Calu3 (cell line): ENCODE results near the gene TRIM44. TPM values are rescaled to one million over a fixed set of nuclear protein-coding genes. Genes with fewer than 3 reads are reported as not detected.
A peak's percentile ranks its signal among the peaks of the same experiment; 100 is the strongest.

Source experiments
- Bru-seq: library from RNA; stranded (reverse); fragments of 400-500 nt; gene quantifications from one replicate; lab custom pipeline; 2021; lab: Mats Ljungman, UMichigan
- BruChase-seq, 2 experiments: library from RNA; stranded (reverse); fragments of 400-500 nt; gene quantifications; one replicate each; lab custom pipeline; 2021; lab: Mats Ljungman, UMichigan
- BruUV-seq: library from RNA; stranded (reverse); fragments of 400-500 nt; replicated peaks from 2 replicates; lab custom pipeline; 2021; lab: Mats Ljungman, UMichigan
- CTCF ChIA-PET: fragments of 300-600 bp; sonication (Branson Sonifier 250); formaldehyde crosslinking; loops from one replicate; lab custom pipeline; 2022; ENCODE audit warnings: antibody characterized with exemption; lab: Charles Lee
- DNase-seq: peaks from one replicate; pipeline ENCODE4 v3.0.0; 2022
- H3K27ac Mint-ChIP-seq: one replicate; pipeline ENCODE4 v1.8.0; 2022; ENCODE audit warnings: mixed read lengths; ENCODE audit not compliant: unreplicated experiment
- H3K27me3 Mint-ChIP-seq: one replicate; pipeline ENCODE4 v1.8.0; 2022; ENCODE audit warnings: mixed read lengths; ENCODE audit not compliant: unreplicated experiment
- H3K36me3 Mint-ChIP-seq: one replicate; pipeline ENCODE4 v1.8.0; 2022; ENCODE audit warnings: mild to moderate bottlenecking, moderate library complexity, mixed read lengths; ENCODE audit not compliant: insufficient read depth, unreplicated experiment
- H3K4me1 Mint-ChIP-seq: one replicate; pipeline ENCODE4 v1.8.0; 2022; ENCODE audit warnings: mild to moderate bottlenecking, low read depth, mixed read lengths; ENCODE audit not compliant: unreplicated experiment
- H3K4me3 Mint-ChIP-seq: one replicate; pipeline ENCODE4 v1.8.0; 2022; ENCODE audit warnings: mild to moderate bottlenecking, low read depth, moderate library complexity, mixed read lengths; ENCODE audit not compliant: unreplicated experiment
- H3K9me3 Mint-ChIP-seq: one replicate; pipeline ENCODE4 v1.8.0; 2022; ENCODE audit warnings: low read depth, mixed read lengths; ENCODE audit not compliant: unreplicated experiment
- intact Hi-C: fragments of 100-400 bp; cut with micrococcal nuclease; formaldehyde crosslinking; loops from one replicate; pipeline ENCODE4 v1.10.0; 2022; ENCODE audit not compliant: unreplicated experiment
- long read RNA-seq: library from polyadenylated mRNA; stranded (forward); transcript quantifications from one replicate; pipeline ENCODE4 v2.0.0, GENCODE V29; 2022
- total RNA-seq: library from RNA; stranded (reverse); gene quantifications from 2 replicates; pipeline ENCODE4 v1.2.3, GENCODE V29; 2022
- TF ChIP-seq, protein P1 (sequence below): fragments of 200-600 bp; IDR thresholded peaks from one replicate; pipeline ENCODE4 v1.8.0; 2022; ENCODE audit warnings: antibody characterized with exemption; ENCODE audit not compliant: unreplicated experiment

The TRIM44 gene, protein sequence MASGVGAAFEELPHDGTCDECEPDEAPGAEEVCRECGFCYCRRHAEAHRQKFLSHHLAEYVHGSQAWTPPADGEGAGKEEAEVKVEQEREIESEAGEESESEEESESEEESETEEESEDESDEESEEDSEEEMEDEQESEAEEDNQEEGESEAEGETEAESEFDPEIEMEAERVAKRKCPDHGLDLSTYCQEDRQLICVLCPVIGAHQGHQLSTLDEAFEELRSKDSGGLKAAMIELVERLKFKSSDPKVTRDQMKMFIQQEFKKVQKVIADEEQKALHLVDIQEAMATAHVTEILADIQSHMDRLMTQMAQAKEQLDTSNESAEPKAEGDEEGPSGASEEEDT
- total RNA-seq (71.3 and 78.2 TPM in 2 replicates), Bru-seq, nascent RNA (percentile 91 among the genes with signal in this experiment), BruChase-seq, experiment 1, labeled RNA remaining after a 6-hour chase (percentile 82 among the genes with signal in this experiment), BruChase-seq, experiment 2, labeled RNA remaining after a 2-hour chase (percentile 78 among the genes with signal in this experiment)
- long read RNA-seq, full-length matches to known transcripts = 115 of 149 reads
- long read RNA-seq, partial matches to known transcripts = 17 of 149 reads
- long read RNA-seq, other reads (novel, unspliced or antisense) = 17 of 149 reads

DNA sequence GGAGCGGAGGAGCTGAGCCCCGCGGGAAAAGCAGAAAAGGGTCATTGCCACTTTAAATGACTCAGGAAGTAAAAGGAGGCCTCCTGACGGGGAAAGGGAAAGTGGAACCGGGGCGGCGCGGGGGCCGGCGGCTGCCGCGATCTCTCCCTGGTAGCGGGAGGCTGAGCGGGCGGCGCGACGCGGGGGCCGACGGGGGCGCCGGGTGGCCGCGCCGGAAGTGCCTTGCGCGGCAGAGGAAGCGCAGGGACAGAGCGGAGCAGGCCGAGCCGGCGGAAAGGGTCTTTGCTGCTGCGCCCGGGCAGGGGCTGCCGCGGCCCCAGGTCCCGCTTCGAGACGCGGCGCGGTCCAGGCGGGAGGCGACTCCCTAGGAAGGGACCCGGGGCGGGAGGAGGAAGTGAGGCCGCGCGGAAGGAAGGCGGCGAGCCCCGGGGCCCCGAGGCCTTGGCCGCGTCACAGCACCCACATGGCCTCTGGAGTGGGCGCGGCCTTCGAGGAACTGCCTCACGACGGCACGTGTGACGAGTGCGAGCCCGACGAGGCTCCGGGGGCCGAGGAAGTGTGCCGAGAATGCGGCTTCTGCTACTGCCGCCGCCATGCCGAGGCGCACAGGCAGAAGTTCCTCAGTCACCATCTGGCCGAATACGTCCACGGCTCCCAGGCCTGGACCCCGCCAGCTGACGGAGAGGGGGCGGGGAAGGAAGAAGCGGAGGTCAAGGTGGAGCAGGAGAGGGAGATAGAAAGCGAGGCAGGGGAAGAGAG lies at the start of gene TRIM44:
TSS of gene TRIM44 (plus strand) at position 127 of the 759 bp plus-strand sequence. CDS start at position 464, 337 bp downstream.
- CTCF ChIA-PET = interaction anchor here (0.7 kb wide), 1 partner anchor 159 kb away, joined by 3 read pairs; no protein-coding TSS in a partner anchor
- Mint-ChIP-seq H3K36me3 (peaks cover 30% of the 10 kb centered on the region), H3K27me3 (peaks cover 5% of the 10 kb centered on the region), H3K9me3 (peaks cover 17% of the 10 kb centered on the region), H3K27ac (peak within 1 kb of the TSS; percentile 97), H3K4me1 (peaks cover 24% of the 10 kb centered on the region), H3K4me3 (peak within 1 kb of the TSS; percentile 92)
- TF ChIP-seq, protein P1, sequence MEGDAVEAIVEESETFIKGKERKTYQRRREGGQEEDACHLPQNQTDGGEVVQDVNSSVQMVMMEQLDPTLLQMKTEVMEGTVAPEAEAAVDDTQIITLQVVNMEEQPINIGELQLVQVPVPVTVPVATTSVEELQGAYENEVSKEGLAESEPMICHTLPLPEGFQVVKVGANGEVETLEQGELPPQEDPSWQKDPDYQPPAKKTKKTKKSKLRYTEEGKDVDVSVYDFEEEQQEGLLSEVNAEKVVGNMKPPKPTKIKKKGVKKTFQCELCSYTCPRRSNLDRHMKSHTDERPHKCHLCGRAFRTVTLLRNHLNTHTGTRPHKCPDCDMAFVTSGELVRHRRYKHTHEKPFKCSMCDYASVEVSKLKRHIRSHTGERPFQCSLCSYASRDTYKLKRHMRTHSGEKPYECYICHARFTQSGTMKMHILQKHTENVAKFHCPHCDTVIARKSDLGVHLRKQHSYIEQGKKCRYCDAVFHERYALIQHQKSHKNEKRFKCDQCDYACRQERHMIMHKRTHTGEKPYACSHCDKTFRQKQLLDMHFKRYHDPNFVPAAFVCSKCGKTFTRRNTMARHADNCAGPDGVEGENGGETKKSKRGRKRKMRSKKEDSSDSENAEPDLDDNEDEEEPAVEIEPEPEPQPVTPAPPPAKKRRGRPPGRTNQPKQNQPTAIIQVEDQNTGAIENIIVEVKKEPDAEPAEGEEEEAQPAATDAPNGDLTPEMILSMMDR = no peak
- BruUV-seq = no TSS peak
- DNase-seq = peak; percentile 83
- intact Hi-C loops = loop anchor here (5.0 kb wide), 1 partner anchor 46 kb away; the partner anchor contains the start of gene FJX1

DNA sequence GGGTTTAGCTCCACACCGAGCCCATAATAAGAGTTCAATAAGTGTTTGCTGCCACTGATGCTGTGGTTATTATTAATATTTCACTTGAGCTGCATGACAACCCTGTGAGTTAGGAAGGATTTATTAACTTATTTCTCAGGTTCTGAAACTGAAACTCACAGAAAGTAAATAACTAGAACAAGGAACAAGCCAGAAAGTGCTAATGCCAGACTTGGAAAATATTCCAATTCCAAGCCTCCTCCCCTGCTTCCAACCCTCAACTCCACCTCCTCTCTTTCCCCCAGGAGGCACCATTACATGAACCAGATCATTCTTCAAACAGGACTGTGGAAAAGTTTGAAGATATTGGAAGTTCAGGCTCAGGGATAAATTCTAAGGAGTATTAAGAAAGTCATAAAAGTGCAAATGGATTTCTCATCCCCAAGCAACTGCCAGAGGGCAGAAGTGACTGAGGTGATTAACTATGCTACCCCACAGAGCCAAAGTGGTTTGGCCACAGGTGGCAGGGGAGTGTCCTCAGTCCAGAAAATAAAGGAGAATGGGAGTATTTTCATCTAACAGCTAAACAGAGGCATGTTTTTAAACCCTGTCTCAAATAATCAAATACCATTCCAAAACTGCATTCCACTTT lies 47.5 kb upstream of the TRIM44 start:
- Mint-ChIP-seq H3K27ac (no peak overlapping the region), H3K36me3 (peaks cover 22% of the 10 kb centered on the region), H3K9me3 (no peaks in the 10 kb centered on the region), H3K27me3 (peaks cover 46% of the 10 kb centered on the region), H3K4me3 (no peak overlapping the region), H3K4me1 (peaks cover 27% of the 10 kb centered on the region)
- CTCF ChIA-PET = interaction anchor here (0.7 to 2.9 kb wide), 3 partner anchors 47 to 644 kb away, joined by 3 to 16 read pairs (median 7); no protein-coding TSS in a partner anchor
- intact Hi-C loops = loop anchor here (1.0 to 5.0 kb wide), 3 partner anchors 47 to 517 kb away; partner anchors contain the start of gene TRIM44
- TF ChIP-seq, protein P1 = no peak
- no TSS peak for BruUV-seq
- DNase-seq = peak; percentile 8

DNA sequence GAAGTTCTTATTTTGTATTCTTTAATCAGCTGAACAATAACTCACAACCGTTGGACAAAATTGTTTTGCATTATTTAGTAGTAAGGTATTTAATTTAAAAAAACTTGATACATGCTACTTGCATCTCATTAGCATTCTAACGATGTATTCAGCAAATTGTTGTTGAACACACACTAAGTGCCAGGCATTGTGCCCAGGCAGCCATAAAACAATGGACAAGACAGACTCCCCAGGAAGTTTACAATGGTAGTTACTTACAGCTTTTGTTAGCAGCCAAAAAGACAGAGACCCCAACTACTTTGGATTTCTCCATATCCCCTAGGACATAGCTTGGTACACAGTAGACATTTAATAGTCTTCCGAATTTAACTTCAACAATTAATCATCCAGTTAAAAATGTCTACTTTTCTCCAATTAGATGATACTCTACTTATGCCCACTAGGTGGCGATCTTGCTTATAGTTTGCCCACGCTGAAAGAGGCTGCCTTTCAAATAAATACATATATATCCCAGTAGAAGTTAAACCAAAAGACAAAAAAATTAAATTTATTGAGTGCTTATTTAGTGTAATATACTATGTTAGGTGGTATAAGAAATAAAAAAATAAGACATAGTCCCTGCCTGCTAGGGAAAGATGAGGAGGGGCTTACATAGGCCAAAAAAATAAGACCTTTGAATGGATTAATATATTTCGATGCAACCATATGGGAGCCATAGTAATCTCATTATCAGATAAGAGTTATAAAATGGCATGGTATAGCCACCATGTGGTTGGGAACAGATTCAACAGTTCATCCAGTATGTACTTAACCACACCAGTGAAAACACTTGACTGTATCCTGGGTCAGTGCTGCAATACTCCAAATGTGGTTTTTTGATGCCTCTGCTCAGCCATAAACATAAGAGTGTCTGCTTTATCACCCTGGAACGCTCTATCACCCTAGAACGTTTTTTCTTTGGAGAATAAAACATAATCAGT lies 46.4 kb upstream of the TRIM44 start:
- peak; percentile 30 for DNase-seq
- Mint-ChIP-seq H3K4me1 (peaks cover 33% of the 10 kb centered on the region), H3K27me3 (peaks cover 34% of the 10 kb centered on the region), H3K27ac (no peak overlapping the region), H3K36me3 (peaks cover 29% of the 10 kb centered on the region), H3K9me3 (no peaks in the 10 kb centered on the region), H3K4me3 (peak overlapping the region; percentile 87)
- intact Hi-C loops = loop anchor here (1.0 to 5.0 kb wide), 6 partner anchors 46 to 643 kb away; partner anchors contain the start of gene TRIM44
- BruUV-seq = no TSS peak
- CTCF ChIA-PET = interaction anchor here (0.7 to 2.9 kb wide), 4 partner anchors 14 to 650 kb away, joined by 3 to 16 read pairs (median 6); no protein-coding TSS in a partner anchor
- TF ChIP-seq, protein P1 = peak; percentile 45
